Neural progenitor cell (in vitro differentiated cells): ENCODE results near the gene DDHD1. TPM values are rescaled to one million over a fixed set of nuclear protein-coding genes. Genes with fewer than 3 reads are reported as not detected.
"Not testable (repeated sequence)": the region's sequence is repeated elsewhere in the genome, so short reads cannot be mapped to it uniquely, and the experiment has no call there.

ENCODE experiments used
- DNase-seq: peaks from one replicate; pipeline ENCODE4 v3.0.0-alpha.2; 2016; ENCODE audit warnings: low spot score
- H2AFZ ChIP-seq: fragments of 200-600 bp; sonication (generic); replicated peaks from 2 replicates; pipeline ENCODE4 v1.6.1; 2016; ENCODE audit warnings: antibody characterized with exemption
- H3F3A ChIP-seq: fragments of 200-600 bp; sonication (generic); 2 replicates; pipeline ENCODE4 v1.6.1; 2016; ENCODE audit warnings: antibody characterized with exemption, low read depth
- H3K27ac ChIP-seq: fragments of 200-600 bp; sonication (generic); 2 replicates; pipeline ENCODE4 v1.5.1; 2016; ENCODE audit warnings: mild to moderate bottlenecking
- H3K27me3 ChIP-seq: fragments of 200-600 bp; sonication (generic); 2 replicates; pipeline ENCODE4 v1.6.1; 2016; ENCODE audit warnings: mild to moderate bottlenecking, moderate library complexity
- H3K36me3 ChIP-seq: fragments of 200-600 bp; sonication (generic); 2 replicates; pipeline ENCODE4 v1.5.1; 2016
- H3K4me1 ChIP-seq: fragments of 200-600 bp; sonication (generic); 2 replicates; pipeline ENCODE4 v1.6.1; 2016; ENCODE audit warnings: mixed run types
- H3K4me2 ChIP-seq: fragments of 200-600 bp; sonication (generic); 2 replicates; pipeline ENCODE4 v1.6.1; 2016
- H3K4me3 ChIP-seq: fragments of 200-600 bp; sonication (generic); 2 replicates; pipeline ENCODE4 v1.5.1; 2016
- H3K79me2 ChIP-seq: fragments of 200-600 bp; sonication (generic); 2 replicates; pipeline ENCODE4 v1.6.1; 2016; ENCODE audit warnings: low read depth
- H3K9ac ChIP-seq: fragments of 200-600 bp; sonication (generic); 2 replicates; pipeline ENCODE4 v1.6.1; 2016
- H3K9me3 ChIP-seq: fragments of 200-600 bp; sonication (generic); 2 replicates; pipeline ENCODE4 v1.5.1; 2016; ENCODE audit warnings: low read depth
- H4K20me1 ChIP-seq: fragments of 200-600 bp; sonication (generic); 2 replicates; pipeline ENCODE4 v1.6.1; 2016; ENCODE audit warnings: low read depth
- H3K27ac Mint-ChIP-seq: 3 replicates; pipeline ENCODE4 v1.8.0; 2021; ENCODE audit warnings: mixed read lengths
- H3K27me3 Mint-ChIP-seq: 2 replicates; pipeline ENCODE4 v1.8.0; 2022; ENCODE audit warnings: low read depth, mild to moderate bottlenecking, inconsistent platforms, moderate library complexity, mixed read lengths; ENCODE audit not compliant: insufficient read depth
- H3K36me3 Mint-ChIP-seq: 3 replicates; pipeline ENCODE4 v1.8.0; 2021; ENCODE audit warnings: mixed read lengths
- H3K4me1 Mint-ChIP-seq: 3 replicates; pipeline ENCODE4 v1.8.0; 2021; ENCODE audit warnings: mixed read lengths
- H3K4me3 Mint-ChIP-seq: 3 replicates; pipeline ENCODE4 v1.8.0; 2021; ENCODE audit warnings: mild to moderate bottlenecking, moderate library complexity, mixed read lengths
- H3K9me3 Mint-ChIP-seq: 3 replicates; pipeline ENCODE4 v1.8.0; 2020; ENCODE audit warnings: mixed read lengths
- EZH2 ChIP-seq: fragments of 200-600 bp; sonication (generic); IDR thresholded peaks from 2 replicates; pipeline ENCODE4 v1.6.1; 2017; ENCODE audit warnings: antibody characterized with exemption, mild to moderate bottlenecking, moderate library complexity
- EZH2phosphoT487 ChIP-seq: fragments of 200-600 bp; sonication (generic); IDR thresholded peaks from 2 replicates; pipeline ENCODE4 v1.6.1; 2017; ENCODE audit warnings: antibody characterized with exemption
- total RNA-seq: library from RNA; depleted of rRNA; stranded (reverse); fragments of >200 nt; gene quantifications from 2 replicates; pipeline ENCODE4 v1.2.3, GENCODE V29; 2015; ENCODE audit warnings: low replicate concordance
- TF ChIP-seq, protein P1 (sequence below): fragments of 200-600 bp; sonication (generic); IDR thresholded peaks from 2 replicates; pipeline ENCODE4 v1.5.1; 2017; ENCODE audit warnings: antibody characterized with exemption, mild to moderate bottlenecking

DDHD1 gene
- total RNA-seq, 1 donor from 2014 or later: 30.2 TPM

DNA sequence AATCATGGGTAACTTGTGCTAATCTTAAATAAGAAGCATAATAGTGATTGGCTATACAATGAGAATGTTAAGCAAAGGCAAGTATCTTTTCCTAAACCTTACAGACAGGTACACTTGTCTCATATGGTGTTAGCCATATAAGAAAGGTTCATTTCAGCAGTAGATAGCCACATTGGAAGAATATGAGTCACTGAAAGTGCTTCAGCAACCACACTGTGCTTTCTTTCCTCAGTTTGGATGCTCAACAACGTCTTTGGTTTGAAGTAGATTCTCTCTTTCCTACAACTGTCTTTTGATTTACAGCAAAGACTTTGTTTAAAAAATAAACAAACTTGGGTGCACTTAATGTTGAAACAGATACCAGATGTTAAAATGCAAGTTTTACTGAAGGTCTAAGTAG is 8.9 kb downstream of the DDHD1 start:
- DNase-seq: no peak
- Histone ChIP-seq H4K20me1 (peaks cover 7% of the 10 kb centered on the region), H3K79me2 (peaks cover 99% of the 10 kb centered on the region), H3F3A (no peaks in the 10 kb centered on the region), H3K4me1 (no peaks in the 10 kb centered on the region), H3K9me3 (no peaks in the 10 kb centered on the region), H3K27me3 (no peaks in the 10 kb centered on the region), H3K9ac (no peak overlapping the region), H3K4me2 (no peak overlapping the region), H3K36me3 (no peaks in the 10 kb centered on the region), H3K4me3 (no peak overlapping the region), H2AFZ (no peak overlapping the region), H3K27ac (no peak overlapping the region)
- H3K4me1 Mint-ChIP-seq: no peaks in the 10 kb centered on the region
- no peaks in the 10 kb centered on the region for H3K27me3 Mint-ChIP-seq
- TF ChIP-seq EZH2phosphoT487 (no peak), EZH2 (no peak)
- TF ChIP-seq, protein P1, sequence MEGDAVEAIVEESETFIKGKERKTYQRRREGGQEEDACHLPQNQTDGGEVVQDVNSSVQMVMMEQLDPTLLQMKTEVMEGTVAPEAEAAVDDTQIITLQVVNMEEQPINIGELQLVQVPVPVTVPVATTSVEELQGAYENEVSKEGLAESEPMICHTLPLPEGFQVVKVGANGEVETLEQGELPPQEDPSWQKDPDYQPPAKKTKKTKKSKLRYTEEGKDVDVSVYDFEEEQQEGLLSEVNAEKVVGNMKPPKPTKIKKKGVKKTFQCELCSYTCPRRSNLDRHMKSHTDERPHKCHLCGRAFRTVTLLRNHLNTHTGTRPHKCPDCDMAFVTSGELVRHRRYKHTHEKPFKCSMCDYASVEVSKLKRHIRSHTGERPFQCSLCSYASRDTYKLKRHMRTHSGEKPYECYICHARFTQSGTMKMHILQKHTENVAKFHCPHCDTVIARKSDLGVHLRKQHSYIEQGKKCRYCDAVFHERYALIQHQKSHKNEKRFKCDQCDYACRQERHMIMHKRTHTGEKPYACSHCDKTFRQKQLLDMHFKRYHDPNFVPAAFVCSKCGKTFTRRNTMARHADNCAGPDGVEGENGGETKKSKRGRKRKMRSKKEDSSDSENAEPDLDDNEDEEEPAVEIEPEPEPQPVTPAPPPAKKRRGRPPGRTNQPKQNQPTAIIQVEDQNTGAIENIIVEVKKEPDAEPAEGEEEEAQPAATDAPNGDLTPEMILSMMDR: no peak
- peaks cover 64% of the 10 kb centered on the region for H3K36me3 Mint-ChIP-seq
- H3K27ac Mint-ChIP-seq: no peak overlapping the region
- H3K4me3 Mint-ChIP-seq: no peak overlapping the region
- peaks cover 63% of the 10 kb centered on the region for H3K9me3 Mint-ChIP-seq

DNA sequence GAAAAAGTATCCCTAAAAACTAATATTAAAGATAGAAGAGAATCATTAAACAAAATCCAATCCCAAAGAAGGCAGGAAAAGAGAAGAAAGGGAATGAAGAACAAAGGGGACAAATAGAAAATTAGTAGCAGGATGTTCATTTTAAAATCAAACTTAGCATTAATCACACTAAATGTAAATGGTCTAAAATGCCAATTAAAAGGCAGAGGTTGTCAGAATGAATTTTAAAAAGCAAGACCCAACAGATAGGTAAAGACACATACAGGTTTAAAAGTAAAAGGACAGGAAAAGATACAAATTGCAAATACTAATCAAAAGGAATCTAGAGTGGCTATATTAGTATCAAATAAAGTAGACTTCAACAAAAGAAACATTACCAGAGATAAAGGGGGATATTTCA is 12.5 kb downstream of the DDHD1 start:
- no peak overlapping the region for H3K9ac ChIP-seq
- no peak overlapping the region for H3K27ac Mint-ChIP-seq
- H3K79me2 ChIP-seq: peaks cover 96% of the 10 kb centered on the region
- no peak overlapping the region for H3K4me2 ChIP-seq
- TF ChIP-seq EZH2 (no peak), EZH2phosphoT487 (no peak)
- TF ChIP-seq, protein P1: no peak
- H3K4me1 Mint-ChIP-seq: no peaks in the 10 kb centered on the region
- no peaks in the 10 kb centered on the region for H3F3A ChIP-seq
- no peaks in the 10 kb centered on the region for H3K27me3 Mint-ChIP-seq
- no peak overlapping the region for H3K27ac ChIP-seq
- H2AFZ ChIP-seq: no peak overlapping the region
- no peak for DNase-seq
- H4K20me1 ChIP-seq: no peaks in the 10 kb centered on the region
- H3K4me3 Mint-ChIP-seq: no peak overlapping the region
- no peaks in the 10 kb centered on the region for H3K27me3 ChIP-seq
- H3K4me3 ChIP-seq: no peak overlapping the region
- peaks cover 79% of the 10 kb centered on the region for H3K9me3 Mint-ChIP-seq
- no peaks in the 10 kb centered on the region for H3K36me3 ChIP-seq
- H3K4me1 ChIP-seq: no peaks in the 10 kb centered on the region
- H3K36me3 Mint-ChIP-seq: peaks cover 71% of the 10 kb centered on the region
- H3K9me3 ChIP-seq: no peaks in the 10 kb centered on the region

DNA sequence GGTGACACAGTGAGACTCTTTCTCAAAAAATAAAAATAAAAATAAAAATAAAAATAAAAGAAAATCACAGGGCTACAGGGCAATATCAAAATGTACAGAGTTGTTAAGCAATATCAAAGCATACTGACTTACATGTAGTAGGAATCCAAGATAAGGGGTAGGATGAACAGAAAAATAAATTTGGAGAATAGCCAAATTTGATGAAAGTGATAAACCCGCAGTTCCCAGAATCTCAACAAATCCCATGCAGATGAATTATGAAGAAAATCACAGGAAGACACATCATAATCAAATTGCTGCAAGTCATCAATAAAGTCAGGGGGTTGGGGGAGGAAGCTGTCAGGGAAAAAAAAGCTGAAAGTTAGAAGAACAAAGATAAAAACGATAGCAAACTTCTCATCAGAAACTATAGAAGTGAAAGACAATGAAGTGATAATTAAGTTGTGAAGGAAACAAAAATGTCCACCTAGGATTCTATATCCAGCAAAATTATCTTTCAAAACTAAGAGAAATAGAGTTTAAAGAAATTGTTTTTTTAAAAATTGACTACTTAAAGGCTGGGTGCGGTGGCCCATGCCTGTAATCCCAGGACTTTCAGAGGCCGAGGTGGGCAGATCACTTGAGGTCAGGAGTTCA is 15.4 kb downstream of the DDHD1 start:
- no peak overlapping the region for H3K9ac ChIP-seq
- no peak overlapping the region for H3K4me2 ChIP-seq
- H3K36me3 Mint-ChIP-seq: peaks cover 64% of the 10 kb centered on the region
- no peaks in the 10 kb centered on the region for H3F3A ChIP-seq
- no peak overlapping the region for H3K4me3 ChIP-seq
- no peak overlapping the region for H3K27ac Mint-ChIP-seq
- H3K79me2 ChIP-seq: peaks cover 83% of the 10 kb centered on the region
- DNase-seq: no peak
- H3K27me3 Mint-ChIP-seq: no peaks in the 10 kb centered on the region
- H3K4me3 Mint-ChIP-seq: no peak overlapping the region
- H3K36me3 ChIP-seq: no peaks in the 10 kb centered on the region
- H3K9me3 Mint-ChIP-seq: peaks cover 69% of the 10 kb centered on the region
- no peaks in the 10 kb centered on the region for H3K9me3 ChIP-seq
- no peak overlapping the region for H3K27ac ChIP-seq
- H4K20me1 ChIP-seq: no peaks in the 10 kb centered on the region
- no peaks in the 10 kb centered on the region for H3K4me1 Mint-ChIP-seq
- TF ChIP-seq, protein P1: no peak
- TF ChIP-seq EZH2: no peak
- no peak for TF ChIP-seq EZH2phosphoT487
- no peaks in the 10 kb centered on the region for H3K4me1 ChIP-seq
- no peaks in the 10 kb centered on the region for H3K27me3 ChIP-seq
- H2AFZ ChIP-seq: no peak overlapping the region

DNA sequence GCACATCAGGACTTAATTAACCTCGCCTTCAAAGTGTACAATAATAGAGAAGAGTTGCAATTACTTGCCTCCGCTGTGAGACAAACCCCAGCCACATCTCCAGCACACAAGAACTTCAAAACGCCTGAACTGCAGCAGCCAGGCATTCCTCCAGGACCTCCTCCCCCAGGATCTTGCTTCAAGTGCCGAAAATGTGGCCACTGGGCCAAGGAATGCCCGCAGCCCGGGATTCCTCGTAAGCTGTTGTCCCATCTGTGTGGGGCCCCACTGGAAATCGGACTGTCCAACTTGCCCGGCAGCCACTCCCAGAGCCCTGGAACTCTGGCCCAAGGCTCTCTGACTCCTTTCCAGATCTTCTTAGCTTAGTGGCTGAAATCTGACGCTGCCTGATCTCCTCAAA is 22.6 kb downstream of the DDHD1 start:
- H3K27ac ChIP-seq, H3K9me3 ChIP-seq, H2AFZ ChIP-seq, DNase-seq, H3K4me1 Mint-ChIP-seq, H3K27ac Mint-ChIP-seq, H3F3A ChIP-seq, H4K20me1 ChIP-seq, H3K9ac ChIP-seq, H3K4me1 ChIP-seq, H3K27me3 ChIP-seq, H3K4me3 Mint-ChIP-seq, H3K36me3 ChIP-seq, H3K4me3 ChIP-seq, H3K4me2 ChIP-seq, H3K27me3 Mint-ChIP-seq: not testable (repeated sequence)
- Mint-ChIP-seq H3K9me3 (peaks cover 14% of the 10 kb centered on the region), H3K36me3 (peaks cover 19% of the 10 kb centered on the region)
- H3K79me2 ChIP-seq: peaks cover 24% of the 10 kb centered on the region
